OCI-LY3 (cell line): ENCODE results near the gene RGS6.

ENCODE experiments used
- H2AFZ ChIP-seq: fragments of 200-600, 300-600 bp; shearing (Covaris generic); 2 replicates; pipeline ENCODE4 v1.6.0; 2014; ENCODE audit warnings: antibody characterized with exemption, low read depth, low read length
- H3K27ac ChIP-seq: fragments of 200-600, 300-600 bp; sonication (generic); 2 replicates; pipeline ENCODE4 v1.5.1; 2014; ENCODE audit warnings: mild to moderate bottlenecking, low read length, moderate library complexity, mixed read lengths
- H3K27me3 ChIP-seq: fragments of 200-600, 300-600 bp; sonication (generic); 2 replicates; pipeline ENCODE4 v1.6.1; 2014; ENCODE audit warnings: low read depth, low read length, mixed read lengths
- H3K36me3 ChIP-seq: fragments of 200-600, 300-600 bp; sonication (generic); replicated peaks from 2 replicates; pipeline ENCODE3; 2014; ENCODE audit warnings: low read depth, low read length, mixed read lengths
- H3K4me1 ChIP-seq: fragments of 300-600, 200-600 bp; sonication (generic); 2 replicates; pipeline ENCODE4 v1.6.1; 2014; ENCODE audit warnings: low read length, mixed read lengths
- H3K4me2 ChIP-seq: fragments of 200-600, 300-600 bp; sonication (generic); 2 replicates; pipeline ENCODE4 v1.6.1; 2014; ENCODE audit warnings: low read length, mixed read lengths
- H3K4me3 ChIP-seq: fragments of 300-600, 200-600 bp; sonication (generic); 2 replicates; pipeline ENCODE4 v1.5.1; 2014; ENCODE audit warnings: antibody characterized with exemption, mild to moderate bottlenecking, low read length, moderate library complexity
- H3K79me2 ChIP-seq: fragments of 300-600, 200-600 bp; shearing (Covaris generic); 2 replicates; pipeline ENCODE4 v1.6.1; 2014; ENCODE audit warnings: mild to moderate bottlenecking, low read length, mixed read lengths
- H3K9ac ChIP-seq: fragments of 300-600, 200-600 bp; shearing (Covaris generic); 2 replicates; pipeline ENCODE4 v1.6.0; 2014; ENCODE audit warnings: mild to moderate bottlenecking, low read length, moderate library complexity
- H3K9me3 ChIP-seq: fragments of 200-600, 300-600 bp; shearing (Covaris generic); 2 replicates; pipeline ENCODE4 v1.6.1; 2014; ENCODE audit warnings: low read length, mixed read lengths; ENCODE audit not compliant: insufficient read depth
- H4K20me1 ChIP-seq: fragments of 200-600, 300-600 bp; sonication (generic); 2 replicates; pipeline ENCODE4 v1.6.1; 2016; ENCODE audit warnings: low read length, mixed read lengths; ENCODE audit not compliant: insufficient read depth
- CTCF ChIP-seq: fragments of 200-600, 300-600 bp; sonication (generic); IDR thresholded peaks from 2 replicates; pipeline ENCODE4 v1.5.1; 2014; ENCODE audit warnings: antibody characterized with exemption, low read length, low read depth
- EZH2phosphoT487 ChIP-seq: fragments of 200-600 bp; shearing (Covaris generic); IDR thresholded peaks from 2 replicates; pipeline ENCODE4 v1.6.1; 2018; ENCODE audit warnings: antibody characterized with exemption, mixed run types, low read depth

RGS6 gene

DNA sequence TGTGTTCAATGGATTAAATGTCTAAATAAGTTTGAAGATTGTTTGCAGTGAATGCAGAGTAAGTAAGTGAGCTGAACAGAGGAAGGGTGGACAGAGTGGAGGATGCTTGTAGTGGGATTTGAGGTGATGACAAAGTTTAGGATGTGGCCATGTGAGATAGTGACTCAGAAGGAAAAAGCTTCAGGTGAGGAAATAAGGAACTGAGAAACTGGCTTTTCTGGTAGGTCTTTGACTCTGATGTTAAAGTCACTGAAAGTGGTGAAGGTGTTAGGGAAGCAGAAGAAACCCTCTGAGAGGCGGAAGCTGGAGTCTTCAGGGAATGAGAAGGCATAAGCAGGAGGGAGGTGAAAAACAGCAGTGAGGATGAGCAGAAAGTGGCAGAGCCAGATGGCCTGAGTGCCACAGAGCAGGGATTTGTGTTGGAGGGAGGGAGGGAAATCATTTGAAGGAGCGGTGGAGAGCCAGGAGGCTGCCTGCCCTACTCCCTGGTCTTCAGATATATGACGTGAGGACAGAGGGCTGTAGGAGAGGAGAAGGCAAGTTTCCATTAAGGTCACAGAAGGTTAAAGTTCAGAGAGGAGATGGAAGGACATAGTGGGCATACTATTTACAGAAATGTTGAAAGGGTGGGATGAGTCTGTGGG is 24.8 kb downstream of the RGS6 start:
- H3K9ac ChIP-seq, result peak overlapping the region; percentile 38; the same call in 1 of the 2 replicates
- peak overlapping the region; percentile 85 for H3K4me2 ChIP-seq
- H3K36me3 ChIP-seq, result no peaks in the 10 kb centered on the region
- H3K27ac ChIP-seq, result peak overlapping the region; percentile 71
- H3K4me3 ChIP-seq, result peak overlapping the region; percentile 46
- H3K27me3 ChIP-seq, result no peaks in the 10 kb centered on the region
- peaks cover 49% of the 10 kb centered on the region for H3K4me1 ChIP-seq
- no peak overlapping the region for H2AFZ ChIP-seq
- 0 out of 2 replicates have a peak, but pooled peaks cover 3% of the 10 kb centered on the region for H3K9me3 ChIP-seq
- H3K79me2 ChIP-seq, result no peaks in the 10 kb centered on the region
- TF ChIP-seq CTCF, result no peak
- no peak for TF ChIP-seq EZH2phosphoT487
- no peaks in the 10 kb centered on the region for H4K20me1 ChIP-seq

DNA sequence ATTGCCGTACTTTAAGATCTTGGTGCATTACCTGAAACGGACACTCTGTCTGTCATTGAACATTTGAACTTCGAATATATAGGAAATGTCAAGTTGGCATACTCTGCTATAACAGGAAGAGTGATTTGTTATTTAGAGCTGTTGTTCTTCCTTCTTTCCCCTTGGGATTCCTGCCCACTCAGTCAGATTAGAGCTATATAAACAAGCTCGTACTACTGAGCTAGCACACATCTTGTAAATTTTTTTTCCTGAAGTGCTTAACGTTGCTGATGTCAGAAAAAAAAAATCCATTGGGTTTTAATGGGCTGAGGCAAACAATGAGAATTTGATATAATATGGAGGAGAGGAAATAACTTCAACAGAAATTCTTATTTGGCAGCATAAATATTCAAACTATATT is 26.8 kb downstream of the RGS6 start:
- no peak overlapping the region for H3K27ac ChIP-seq
- no peak overlapping the region for H3K4me2 ChIP-seq
- H3K9ac ChIP-seq, result no peak overlapping the region
- no peaks in the 10 kb centered on the region for H3K36me3 ChIP-seq
- H3K4me3 ChIP-seq, result no peak overlapping the region
- H4K20me1 ChIP-seq, result no peaks in the 10 kb centered on the region
- TF ChIP-seq EZH2phosphoT487 (no peak), CTCF (no peak)
- no peaks in the 10 kb centered on the region for H3K27me3 ChIP-seq
- 0 out of 2 replicates have a peak, but pooled peaks cover 3% of the 10 kb centered on the region for H3K9me3 ChIP-seq
- no peaks in the 10 kb centered on the region for H3K79me2 ChIP-seq
- peaks cover 50% of the 10 kb centered on the region for H3K4me1 ChIP-seq
- no peak overlapping the region for H2AFZ ChIP-seq

- Histone ChIP-seq H3K9ac (no peak overlapping the region), H3K9me3 (no peaks in the 10 kb centered on the region), H3K27me3 (no peaks in the 10 kb centered on the region), H3K36me3 (no peaks in the 10 kb centered on the region), H3K4me1 (peaks cover 49% of the 10 kb centered on the region), H4K20me1 (no peaks in the 10 kb centered on the region), H3K4me3 (no peak overlapping the region), H3K79me2 (no peaks in the 10 kb centered on the region), H2AFZ (no peak overlapping the region), H3K4me2 (no peak overlapping the region), H3K27ac (no peak overlapping the region)
- no peak for TF ChIP-seq EZH2phosphoT487
- TF ChIP-seq CTCF, result no peak
These were observed 28.5 kb downstream of the RGS6 start for GRCh38 chr14:71960494-71961353.

GRCh38 chr14:71961972-71962371 is 29.7 kb downstream of the RGS6 start:
- Histone ChIP-seq H3K79me2 (no peaks in the 10 kb centered on the region), H2AFZ (no peak overlapping the region), H3K9me3 (no peaks in the 10 kb centered on the region), H3K9ac (no peak overlapping the region), H3K4me1 (peaks cover 38% of the 10 kb centered on the region), H3K27me3 (no peaks in the 10 kb centered on the region), H3K36me3 (no peaks in the 10 kb centered on the region), H3K27ac (peak overlapping the region; percentile 32), H4K20me1 (no peaks in the 10 kb centered on the region), H3K4me2 (peak overlapping the region; percentile 68), H3K4me3 (peak overlapping the region; percentile 29; the same call in 1 of the 2 replicates)
- TF ChIP-seq EZH2phosphoT487, result no peak
- TF ChIP-seq CTCF, result no peak
